ENCODE results near the gene DIP2C.

Gene DIP2C

GRCh38 chr10:565676-566075 is 123.8 kb downstream of the DIP2C start:
- Histone ChIP-seq H3K27ac (no peak overlapping the region), H3K36me3 (no peaks in the 10 kb centered on the region), H3K9me3 (ENCODE audit: severe bottlenecking) (no peaks in the 10 kb centered on the region), H3K27me3 (ENCODE audit: insufficient read depth, low read depth, severe bottlenecking) (no peaks in the 10 kb centered on the region), H3K4me3 (ENCODE audit: low read depth, low read length) (no peak overlapping the region)
- DNase-seq: no peak
- TF ChIP-seq CTCF (IDR thresholded peaks at IDR 0.05; ENCODE audit: low read depth, low read length): no peak

DNA sequence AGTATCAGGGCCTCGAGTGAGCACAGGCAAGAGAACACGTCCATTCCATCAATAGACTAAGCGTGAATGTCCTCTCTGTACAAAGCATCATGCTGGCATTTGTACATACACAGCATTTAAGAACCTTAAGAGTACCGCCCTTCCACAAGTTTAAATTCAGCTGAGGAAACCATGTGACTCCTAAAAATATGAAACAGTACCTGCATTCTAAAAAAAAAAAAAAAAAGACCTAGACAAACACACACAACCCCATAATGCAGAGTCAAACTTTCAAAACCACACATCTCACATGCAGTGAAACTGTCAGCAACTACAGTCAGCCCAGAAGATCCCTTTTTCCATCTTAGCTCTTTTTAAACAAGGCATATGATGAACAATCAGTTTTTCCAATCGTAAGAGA is 124.3 kb downstream of the DIP2C start:
- Histone ChIP-seq H3K4me3 (ENCODE audit: low read depth, low read length) (no peak overlapping the region), H3K27ac (no peak overlapping the region), H3K27me3 (ENCODE audit: insufficient read depth, low read depth, severe bottlenecking) (no peaks in the 10 kb centered on the region), H3K36me3 (no peaks in the 10 kb centered on the region), H3K9me3 (ENCODE audit: severe bottlenecking) (no peaks in the 10 kb centered on the region)
- no peak for DNase-seq
- TF ChIP-seq CTCF (IDR thresholded peaks at IDR 0.05; ENCODE audit: low read depth, low read length): no peak

- TF ChIP-seq CTCF (IDR thresholded peaks at IDR 0.05; ENCODE audit: low read depth, low read length): no peak
- H3K4me3 ChIP-seq (ENCODE audit: low read depth, low read length): no peak overlapping the region
- H3K27me3 ChIP-seq (ENCODE audit: insufficient read depth, low read depth, severe bottlenecking): no peaks in the 10 kb centered on the region
- DNase-seq: no peak
- H3K9me3 ChIP-seq (ENCODE audit: severe bottlenecking): no peaks in the 10 kb centered on the region
- no peak overlapping the region for H3K27ac ChIP-seq
- H3K36me3 ChIP-seq: no peaks in the 10 kb centered on the region
Observed at GRCh38 chr10:563827-564226, 125.6 kb downstream of the DIP2C start.

DNA sequence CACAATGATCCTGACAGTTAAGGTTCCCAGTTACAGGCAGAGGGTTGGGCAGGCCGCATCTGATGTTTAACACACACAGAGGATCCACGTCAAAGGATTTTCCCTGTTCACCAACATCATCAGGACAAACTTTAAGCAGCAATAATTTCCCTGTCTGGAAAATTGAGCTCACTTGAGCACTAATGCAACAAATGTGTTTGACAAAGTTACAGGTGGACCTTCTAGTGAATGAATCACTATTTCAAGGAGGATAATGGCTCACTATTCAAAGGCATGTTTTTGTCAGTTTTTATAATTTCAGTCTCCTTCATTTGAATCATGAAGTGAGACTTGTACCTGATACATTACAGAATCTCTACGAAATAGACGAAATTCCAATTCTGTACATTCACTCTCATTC is 127.3 kb downstream of the DIP2C start:
- H3K36me3 ChIP-seq: no peaks in the 10 kb centered on the region
- no peak overlapping the region for H3K27ac ChIP-seq
- no peak for DNase-seq
- no peaks in the 10 kb centered on the region for H3K9me3 ChIP-seq (ENCODE audit: severe bottlenecking)
- TF ChIP-seq CTCF (IDR thresholded peaks at IDR 0.05; ENCODE audit: low read depth, low read length): no peak
- no peaks in the 10 kb centered on the region for H3K27me3 ChIP-seq (ENCODE audit: insufficient read depth, low read depth, severe bottlenecking)
- no peak overlapping the region for H3K4me3 ChIP-seq (ENCODE audit: low read depth, low read length)

DNA sequence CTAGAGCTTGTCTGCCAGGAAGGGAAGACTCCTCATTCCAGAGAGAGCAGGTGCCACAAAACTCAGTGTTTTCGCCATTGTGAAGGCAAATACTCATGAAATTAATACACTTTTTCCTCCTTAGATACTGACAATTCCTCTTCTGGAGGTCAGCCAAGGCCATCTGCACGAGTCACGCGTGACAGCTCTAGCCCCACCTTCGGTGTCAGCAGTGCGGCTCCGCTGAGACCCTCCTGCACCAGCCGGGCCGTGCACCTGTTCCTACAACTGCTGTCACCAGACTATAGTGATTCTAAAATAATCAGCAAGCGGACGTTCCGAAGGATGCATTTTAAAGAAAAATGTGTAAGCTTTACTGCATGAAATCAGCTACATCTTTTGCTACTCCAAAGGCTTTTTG is 127.7 kb downstream of the DIP2C start:
- Histone ChIP-seq H3K36me3 (no peaks in the 10 kb centered on the region), H3K4me3 (ENCODE audit: low read depth, low read length) (no peak overlapping the region), H3K27me3 (ENCODE audit: insufficient read depth, low read depth, severe bottlenecking) (no peaks in the 10 kb centered on the region), H3K9me3 (ENCODE audit: severe bottlenecking) (no peaks in the 10 kb centered on the region), H3K27ac (no peak overlapping the region)
- no peak for DNase-seq
- TF ChIP-seq CTCF (IDR thresholded peaks at IDR 0.05; ENCODE audit: low read depth, low read length): no peak

- H3K27me3 ChIP-seq (ENCODE audit: insufficient read depth, low read depth, severe bottlenecking): no peaks in the 10 kb centered on the region
- no peak overlapping the region for H3K27ac ChIP-seq
- H3K36me3 ChIP-seq: no peaks in the 10 kb centered on the region
- H3K4me3 ChIP-seq (ENCODE audit: low read depth, low read length): no peak overlapping the region
- no peak for DNase-seq
- TF ChIP-seq CTCF (IDR thresholded peaks at IDR 0.05; ENCODE audit: low read depth, low read length): no peak
- H3K9me3 ChIP-seq (ENCODE audit: severe bottlenecking): no peaks in the 10 kb centered on the region
Observed at GRCh38 chr10:560314-560992, 129.0 kb downstream of the DIP2C start.

Data from WERI-Rb-1 (cell line).